Mucosa of gallbladder (tissue), 1 donor: ENCODE results near the gene CFAP100. TPM values are rescaled to one million over a fixed set of nuclear protein-coding genes. Genes with fewer than 3 reads are reported as not detected.

Experiments
- DNase-seq: peaks from one replicate; pipeline ENCODE4 v3.0.0-alpha.2; 2020; ENCODE audit warnings: low spot score
- total RNA-seq: library from RNA; stranded (reverse); gene quantifications from one replicate; pipeline ENCODE4 v1.2.1, GENCODE V29; 2021
- donor health status: DM: no; HTN: no; CAD: no.

Gene CFAP100
- total RNA-seq, 1 donor from 2014 or later = 0.40 TPM

GRCh38 chr3:126440709-126440995 lies 45.9 kb downstream of the CFAP100 start:
- DNase-seq = no peak

GRCh38 chr3:126441256-126441880 lies 46.7 kb downstream of the CFAP100 start:
- DNase-seq = no peak

- DNase-seq = peak; percentile 34
Measured at GRCh38 chr3:126442094-126442855, 47.6 kb downstream of the CFAP100 start.

GRCh38 chr3:126442856-126443242 lies 48.1 kb downstream of the CFAP100 start:
- no peak for DNase-seq

GRCh38 chr3:126445506-126445905 lies 50.8 kb downstream of the CFAP100 start:
- no peak for DNase-seq

GRCh38 chr3:126446301-126446700 lies 51.6 kb downstream of the CFAP100 start:
- DNase-seq = no peak

GRCh38 chr3:126446791-126447190 lies 52.1 kb downstream of the CFAP100 start:
- DNase-seq = no peak

- no peak for DNase-seq
Measured at GRCh38 chr3:126447456-126448106, 52.9 kb downstream of the CFAP100 start.

GRCh38 chr3:126448136-126448892 lies 53.6 kb downstream of the CFAP100 start:
- DNase-seq = no peak

GRCh38 chr3:126448893-126449180 lies 54.1 kb downstream of the CFAP100 start:
- no peak for DNase-seq

GRCh38 chr3:126449621-126450051 lies 54.9 kb downstream of the CFAP100 start:
- DNase-seq = no peak

- DNase-seq = no peak
Measured at GRCh38 chr3:126450219-126450618, 55.5 kb downstream of the CFAP100 start.

GRCh38 chr3:126450744-126451143 lies 56.0 kb downstream of the CFAP100 start:
- no peak for DNase-seq

- DNase-seq = no peak
Measured at GRCh38 chr3:126451511-126451910, 56.8 kb downstream of the CFAP100 start.

GRCh38 chr3:126452213-126452612 lies 57.5 kb downstream of the CFAP100 start:
- DNase-seq = no peak

GRCh38 chr3:126454025-126454424 lies 59.3 kb downstream of the CFAP100 start:
- no peak for DNase-seq

GRCh38 chr3:126454437-126455198 lies 59.9 kb downstream of the CFAP100 start:
- no peak for DNase-seq

GRCh38 chr3:126456211-126456610 lies 61.5 kb downstream of the CFAP100 start:
- no peak for DNase-seq

- no peak for DNase-seq
Measured at GRCh38 chr3:126456766-126457388, 62.2 kb downstream of the CFAP100 start.

GRCh38 chr3:126459111-126459762 lies 64.5 kb downstream of the CFAP100 start:
- DNase-seq = no peak

GRCh38 chr3:126459763-126460127 lies 65.0 kb downstream of the CFAP100 start:
- no peak for DNase-seq
